ENCODE results near the gene EXOSC10. TPM values are rescaled to one million over a fixed set of nuclear protein-coding genes. Genes with fewer than 3 reads are reported as not detected.
"Not testable (repeated sequence)": the region's sequence is repeated elsewhere in the genome, so short reads cannot be mapped to it uniquely, and the experiment has no call there.

The EXOSC10 gene
- total RNA-seq, 1 donor from 2014 or later, result 39.7 TPM

DNA sequence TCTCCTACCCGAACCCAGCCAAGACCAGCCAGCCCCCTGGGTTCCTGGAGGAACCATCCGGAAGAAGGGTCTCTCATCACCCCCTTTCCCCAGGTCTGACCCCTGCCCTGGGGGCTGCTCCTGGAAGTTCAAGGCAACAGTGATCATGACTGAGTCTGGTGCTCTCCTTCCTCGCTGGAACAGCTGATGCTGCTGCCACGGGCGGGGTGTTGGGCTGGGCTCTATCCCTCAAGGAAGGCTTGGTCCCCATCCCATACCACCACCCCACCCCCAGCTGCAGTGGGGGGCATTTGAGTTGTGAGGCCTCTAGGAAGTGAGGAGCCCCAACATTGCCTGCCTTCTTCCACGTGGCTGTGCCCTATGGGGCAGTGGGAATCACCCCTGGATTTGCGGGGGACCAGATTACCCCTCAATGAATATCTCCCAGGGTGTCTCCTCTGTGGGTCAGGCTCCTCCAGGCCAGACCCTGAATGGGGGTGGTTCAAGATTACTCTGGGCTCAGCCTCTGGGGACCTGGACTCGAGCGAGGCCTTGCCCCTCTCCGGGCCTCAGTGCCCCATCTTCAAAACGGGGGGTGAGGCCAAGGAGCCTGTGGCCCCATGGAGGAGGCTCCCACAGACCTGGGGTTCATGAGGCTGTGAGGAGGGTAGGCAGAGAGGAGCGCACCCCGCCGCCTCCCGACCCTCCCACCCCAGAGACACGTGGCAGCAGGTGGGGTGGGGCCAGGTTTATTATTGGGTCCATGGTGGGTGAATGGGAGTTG lies 55.4 kb downstream of the EXOSC10 start:
- no peak for DNase-seq

DNA sequence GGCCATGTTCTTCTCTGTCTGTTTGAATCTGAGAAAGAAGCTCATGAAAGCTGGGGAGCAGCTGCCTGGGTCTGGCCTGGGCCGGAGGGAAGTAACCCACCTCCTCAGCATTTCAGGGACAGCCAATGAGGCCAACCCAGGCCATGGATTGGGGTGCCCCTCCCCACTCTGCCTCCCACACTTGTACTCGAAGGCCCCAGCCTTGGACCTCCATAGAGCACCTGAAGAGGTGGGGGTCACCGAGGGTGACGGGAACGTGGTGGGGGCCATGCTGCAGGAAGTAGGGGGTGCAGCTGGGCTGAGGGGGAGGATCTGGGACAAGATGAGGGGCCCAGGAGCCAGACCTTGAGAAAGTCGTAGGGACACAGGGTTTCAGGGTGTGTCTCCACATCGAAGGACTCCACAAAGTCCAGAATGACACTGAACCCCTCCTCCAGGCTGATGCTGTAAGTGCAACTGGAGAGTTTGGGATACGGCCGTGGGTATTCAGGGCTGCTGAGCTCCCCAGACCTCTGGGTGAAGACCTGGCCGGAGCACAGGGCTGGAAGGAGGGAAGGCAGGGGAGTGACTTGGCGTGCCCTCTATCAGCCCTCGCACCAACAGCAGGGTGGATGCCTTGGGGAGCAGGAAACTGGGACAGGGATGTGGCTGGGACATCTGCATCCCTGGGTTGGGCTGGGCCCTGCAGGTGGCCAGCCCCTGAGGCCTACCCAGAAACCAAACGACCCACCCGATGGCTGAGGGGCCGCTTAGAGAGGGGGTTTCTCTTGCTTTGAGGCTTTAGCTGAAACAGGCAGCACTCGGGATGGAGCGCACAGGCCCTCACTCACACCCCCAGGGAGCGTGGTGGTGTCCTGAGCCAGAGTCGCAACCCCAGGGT lies 56.4 kb downstream of the EXOSC10 start:
- no peak for DNase-seq

GRCh38 chr1:11042065-11042464 lies 57.6 kb downstream of the EXOSC10 start:
- no peak for DNase-seq

- no peak for DNase-seq
Measured at GRCh38 chr1:11041048-11041447, 58.6 kb downstream of the EXOSC10 start.

DNA sequence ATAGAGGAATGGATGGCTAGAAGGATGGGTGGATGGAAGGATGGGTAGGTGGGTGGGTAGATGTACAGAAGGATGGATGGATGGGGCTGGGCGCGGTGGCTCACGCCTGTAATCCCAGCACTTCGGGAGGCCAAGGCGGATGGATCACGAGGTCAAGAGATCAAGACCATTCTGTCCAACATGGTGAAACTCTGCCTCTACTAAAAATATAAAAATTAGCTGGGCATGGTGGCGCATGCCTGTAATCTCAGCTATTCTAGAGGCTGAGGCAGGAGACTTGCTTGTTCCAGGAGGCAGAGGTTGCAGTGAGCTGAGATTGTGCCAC lies 59.6 kb downstream of the EXOSC10 start:
- DNase-seq, result not testable (repeated sequence)

DNA sequence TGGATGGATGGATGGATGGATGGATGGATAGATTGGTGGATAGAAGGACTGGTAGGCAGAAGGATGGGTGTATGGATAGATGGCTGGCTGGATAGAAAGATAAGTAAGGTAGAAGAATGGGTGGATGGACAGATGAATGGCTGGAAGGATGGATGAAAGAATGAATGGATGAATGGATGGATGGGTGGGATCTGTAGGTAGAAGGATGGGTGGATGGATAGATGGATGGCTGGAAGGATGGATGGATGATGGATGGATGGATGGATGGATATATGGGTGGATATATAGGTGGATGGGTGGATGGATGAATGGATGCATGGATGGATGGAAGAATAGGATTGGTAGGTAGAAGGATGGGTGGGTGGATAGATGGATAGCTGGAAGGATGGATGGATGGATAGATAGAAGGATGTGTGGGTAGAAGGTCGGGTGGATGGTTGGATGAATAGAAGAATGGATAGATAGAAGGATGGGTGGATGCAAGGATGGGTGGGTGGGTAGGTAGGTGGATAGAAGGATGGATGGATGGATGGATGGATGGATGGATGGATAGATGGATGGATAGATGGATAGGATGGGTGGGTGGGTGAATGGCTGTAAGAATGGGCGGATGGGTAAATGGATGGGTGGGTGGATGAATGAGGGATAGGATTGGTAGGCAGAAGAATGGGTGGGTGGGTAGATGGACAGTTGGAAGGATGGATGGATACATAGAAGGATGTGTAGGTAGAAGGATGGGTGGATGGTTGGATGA lies 60.1 kb downstream of the EXOSC10 start:
- DNase-seq, result no peak

- peak; percentile 95 for DNase-seq
Measured at GRCh38 chr1:11037740-11038182, 61.9 kb downstream of the EXOSC10 start.

- not testable (repeated sequence) for DNase-seq
Measured at GRCh38 chr1:11037019-11037739, 62.5 kb downstream of the EXOSC10 start.

- no peak for DNase-seq
Measured at GRCh38 chr1:11031624-11032262, 67.9 kb downstream of the EXOSC10 start.

- DNase-seq, result no peak
Measured at GRCh38 chr1:11030865-11031264, 68.8 kb downstream of the EXOSC10 start.

GRCh38 chr1:11028018-11028417 lies 71.7 kb downstream of the EXOSC10 start:
- no peak for DNase-seq

GRCh38 chr1:11027316-11027715 lies 72.4 kb downstream of the EXOSC10 start:
- DNase-seq, result no peak

- no peak for DNase-seq
Measured at GRCh38 chr1:11026903-11027302, 72.8 kb downstream of the EXOSC10 start.

GRCh38 chr1:11026052-11026451 lies 73.6 kb downstream of the EXOSC10 start:
- no peak for DNase-seq

DNA sequence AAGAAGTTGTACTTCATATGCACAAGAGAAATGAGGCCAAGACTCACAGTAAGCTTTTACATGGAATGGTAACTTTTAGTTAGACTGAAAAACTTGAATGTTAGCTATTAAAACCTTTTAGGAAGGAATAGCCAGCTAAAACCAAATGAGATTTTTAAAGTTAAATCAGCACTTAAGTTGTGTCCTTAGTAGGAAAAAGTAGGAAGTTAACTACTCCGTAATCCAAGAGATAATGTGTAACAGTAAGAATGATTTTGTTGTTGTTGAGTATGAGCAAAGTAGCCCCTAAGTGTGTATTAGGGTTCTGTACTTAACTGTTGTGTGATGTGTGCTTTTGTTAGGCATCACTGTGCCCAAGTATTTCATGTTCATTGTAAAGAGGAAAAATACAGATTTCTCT lies 74.1 kb downstream of the EXOSC10 start:
- no peak for DNase-seq

GRCh38 chr1:11024874-11025203 lies 74.8 kb downstream of the EXOSC10 start:
- no peak for DNase-seq

- no peak for DNase-seq
Measured at GRCh38 chr1:11024154-11024873, 75.4 kb downstream of the EXOSC10 start.

DNA sequence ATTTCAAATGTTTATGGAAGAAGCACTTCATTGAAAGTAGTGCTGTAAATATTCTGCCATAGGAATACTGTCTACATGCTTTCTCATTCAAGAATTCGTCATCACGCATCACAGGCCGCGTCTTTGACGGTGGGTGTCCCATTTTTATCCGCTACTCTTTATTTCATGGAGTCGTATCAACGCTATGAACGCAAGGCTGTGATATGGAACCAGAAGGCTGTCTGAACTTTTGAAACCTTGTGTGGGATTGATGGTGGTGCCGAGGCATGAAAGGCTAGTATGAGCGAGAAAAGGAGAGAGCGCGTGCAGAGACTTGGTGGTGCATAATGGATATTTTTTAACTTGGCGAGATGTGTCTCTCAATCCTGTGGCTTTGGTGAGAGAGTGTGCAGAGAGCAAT lies 76.5 kb downstream of the EXOSC10 start:
- no peak for DNase-seq

DNA sequence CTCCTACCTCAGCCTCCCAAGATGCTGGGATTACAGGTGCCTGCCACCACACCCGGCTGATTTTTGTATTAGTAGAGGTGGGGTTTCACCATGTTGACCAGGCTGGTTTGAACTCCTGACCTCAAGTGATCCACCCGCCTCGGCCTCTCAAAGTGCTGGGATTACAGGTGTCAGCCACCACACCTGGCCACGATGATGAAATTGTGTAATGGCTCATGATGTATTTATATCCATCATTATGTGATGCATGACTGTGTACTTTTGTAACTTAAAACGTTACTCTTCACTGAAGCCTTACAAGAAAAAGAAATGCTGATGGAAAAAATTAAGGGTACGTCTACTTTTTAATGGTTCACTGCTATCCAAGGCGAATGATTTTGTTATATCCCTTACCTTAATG lies 79.7 kb downstream of the EXOSC10 start:
- no peak for DNase-seq

DNA sequence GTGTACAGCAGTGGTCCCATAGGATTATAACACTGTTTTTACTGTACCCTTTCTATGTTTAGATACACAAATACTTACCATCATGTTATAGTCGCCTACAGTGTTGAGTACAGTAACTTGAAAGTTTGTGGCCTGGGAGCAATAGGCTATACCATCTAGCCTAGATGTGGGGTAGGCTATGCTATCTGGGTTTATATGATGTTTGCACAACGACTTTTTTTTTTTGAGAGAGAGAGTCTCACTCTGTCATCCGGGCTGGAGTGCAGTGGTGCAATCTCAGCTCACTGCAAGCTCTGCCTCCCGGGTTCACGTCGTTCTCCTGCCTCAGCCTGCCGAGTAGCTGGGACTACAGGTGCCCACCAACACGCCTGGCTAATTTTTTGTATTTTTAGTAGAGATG lies 80.3 kb downstream of the EXOSC10 start:
- DNase-seq, result not testable (repeated sequence)
